Stimulated activated naive B cell treated with anti-CD40 and anti-IgM and Interleukin-4, amounts not matched to agents 10 μg/mL and 1 μg/mL and 100 μg/mL, for 72 hours (primary cell): ENCODE measurements around the gene KCNQ1.

Experiments
- ATAC-seq, 2 donors: fragments of 150-1000 bp; cut with Tn5 transposase; replicated peaks; 2 replicates each; pipeline ENCODE4 v1.10.0; 2021; ENCODE audit warnings: moderate library complexity in 1 of 2
- DNase-seq: peaks from one replicate; pipeline ENCODE4 v3.0.0; 2021
- H3K27ac Mint-ChIP-seq: one replicate; pipeline ENCODE4 v1.8.0; 2022; ENCODE audit warnings: mild to moderate bottlenecking, mixed read lengths
- H3K27me3 Mint-ChIP-seq, 2 donors: one replicate each; pipeline ENCODE4 v1.8.0; 2022; ENCODE audit warnings: mixed read lengths in 2 of 2
- H3K36me3 Mint-ChIP-seq, 2 donors: one replicate each; pipeline ENCODE4 v1.8.0; 2022; ENCODE audit warnings: mixed read lengths in 2 of 2, mild to moderate bottlenecking in 1 of 2
- H3K4me1 Mint-ChIP-seq, 2 donors: one replicate each; pipeline ENCODE4 v1.8.0; 2022; ENCODE audit warnings: mixed read lengths in 2 of 2, mild to moderate bottlenecking in 1 of 2
- H3K4me3 Mint-ChIP-seq, 2 donors: one replicate each; pipeline ENCODE4 v1.8.0; 2022; ENCODE audit warnings: mild to moderate bottlenecking in 2 of 2, mixed read lengths in 2 of 2, moderate library complexity in 1 of 2
- H3K9me3 Mint-ChIP-seq, 2 donors: one replicate each; pipeline ENCODE4 v1.8.0; 2022; ENCODE audit warnings: mixed read lengths in 2 of 2, mild to moderate bottlenecking in 1 of 2

The KCNQ1 gene

GRCh38 chr11:2425506-2425905 lies 19.3 kb upstream of the KCNQ1 start:
- Mint-ChIP-seq H3K27ac (no peak overlapping the region), H3K4me3 (no peak overlapping the region), H3K4me1 (peaks cover 1 to 4% of the 10 kb centered on the region in 2 donors), H3K9me3 (no peaks in the 10 kb centered on the region), H3K36me3 (no peaks in the 10 kb centered on the region), H3K27me3 (peaks cover 0 to 13% of the 10 kb centered on the region in 2 donors)
- ATAC-seq, result no peak
- DNase-seq, result no peak

GRCh38 chr11:2426221-2426620 lies 18.6 kb upstream of the KCNQ1 start:
- ATAC-seq (no peak), DNase-seq (no peak)
- H3K4me1 Mint-ChIP-seq, result no peaks in the 10 kb centered on the region
- H3K36me3 Mint-ChIP-seq, result no peaks in the 10 kb centered on the region
- no peak overlapping the region for H3K4me3 Mint-ChIP-seq
- H3K9me3 Mint-ChIP-seq, result no peaks in the 10 kb centered on the region
- no peak overlapping the region for H3K27ac Mint-ChIP-seq
- H3K27me3 Mint-ChIP-seq, result peaks cover 0 to 13% of the 10 kb centered on the region in 2 donors

GRCh38 chr11:2426826-2427521 lies 17.8 kb upstream of the KCNQ1 start:
- DNase-seq, result no peak
- no peaks in the 10 kb centered on the region for H3K9me3 Mint-ChIP-seq
- peaks cover 0 to 9% of the 10 kb centered on the region in 2 donors for H3K27me3 Mint-ChIP-seq
- no peaks in the 10 kb centered on the region for H3K4me1 Mint-ChIP-seq
- no peak overlapping the region for H3K4me3 Mint-ChIP-seq
- no peaks in the 10 kb centered on the region for H3K36me3 Mint-ChIP-seq
- ATAC-seq, result no peak
- H3K27ac Mint-ChIP-seq, result no peak overlapping the region

GRCh38 chr11:2427721-2428321 lies 17.0 kb upstream of the KCNQ1 start:
- ATAC-seq (peak; percentile 8 to 20), DNase-seq (no peak)
- Mint-ChIP-seq H3K4me3 (no peak overlapping the region), H3K4me1 (no peaks in the 10 kb centered on the region), H3K9me3 (no peaks in the 10 kb centered on the region), H3K27ac (no peak overlapping the region), H3K27me3 (peaks cover 0 to 9% of the 10 kb centered on the region in 2 donors), H3K36me3 (no peaks in the 10 kb centered on the region)

- H3K27ac Mint-ChIP-seq, result no peak overlapping the region
These were observed 16.4 kb upstream of the KCNQ1 start for GRCh38 chr11:2428322-2428795.

GRCh38 chr11:2431395-2431794 lies 13.4 kb upstream of the KCNQ1 start:
- Mint-ChIP-seq H3K9me3 (no peaks in the 10 kb centered on the region), H3K27me3 (no peaks in the 10 kb centered on the region), H3K4me1 (no peaks in the 10 kb centered on the region), H3K27ac (no peak overlapping the region), H3K36me3 (no peaks in the 10 kb centered on the region), H3K4me3 (no peak overlapping the region)
- no peak for ATAC-seq
- DNase-seq, result no peak

More at GRCh38 chr11:2428322-2428795, 16.4 kb upstream of the KCNQ1 start:
- ATAC-seq (peak; percentile 94 to 96), DNase-seq (peak; percentile 63)
- no peaks in the 10 kb centered on the region for H3K4me1 Mint-ChIP-seq
- no peaks in the 10 kb centered on the region for H3K36me3 Mint-ChIP-seq
- H3K27me3 Mint-ChIP-seq, result peaks cover 0 to 9% of the 10 kb centered on the region in 2 donors
- no peaks in the 10 kb centered on the region for H3K9me3 Mint-ChIP-seq
- no peak overlapping the region for H3K4me3 Mint-ChIP-seq

- Mint-ChIP-seq H3K36me3 (no peaks in the 10 kb centered on the region), H3K4me1 (no peaks in the 10 kb centered on the region), H3K27ac (no peak overlapping the region), H3K9me3 (no peaks in the 10 kb centered on the region), H3K27me3 (peaks cover 0 to 2% of the 10 kb centered on the region in 2 donors), H3K4me3 (no peak overlapping the region)
- ATAC-seq, result no peak
- DNase-seq, result no peak
These were observed 12.6 kb upstream of the KCNQ1 start for GRCh38 chr11:2432171-2432621.

GRCh38 chr11:2432628-2433071 lies 12.2 kb upstream of the KCNQ1 start:
- Mint-ChIP-seq H3K27me3 (peaks cover 0 to 5% of the 10 kb centered on the region in 2 donors), H3K27ac (no peak overlapping the region), H3K36me3 (no peaks in the 10 kb centered on the region), H3K9me3 (no peaks in the 10 kb centered on the region), H3K4me3 (no peak overlapping the region), H3K4me1 (no peaks in the 10 kb centered on the region)
- ATAC-seq, result no peak
- DNase-seq, result no peak

GRCh38 chr11:2433106-2433925 lies 11.5 kb upstream of the KCNQ1 start:
- ATAC-seq, result no peak
- Mint-ChIP-seq H3K36me3 (no peaks in the 10 kb centered on the region), H3K27me3 (peaks cover 0 to 5% of the 10 kb centered on the region in 2 donors), H3K4me1 (no peaks in the 10 kb centered on the region), H3K27ac (no peak overlapping the region), H3K4me3 (no peak overlapping the region), H3K9me3 (no peaks in the 10 kb centered on the region)
- DNase-seq, result no peak

- DNase-seq (no peak), ATAC-seq (no peak)
These were observed 10.8 kb upstream of the KCNQ1 start for GRCh38 chr11:2434008-2434407.

GRCh38 chr11:2434506-2435255 lies 10.1 kb upstream of the KCNQ1 start:
- Mint-ChIP-seq H3K9me3 (no peaks in the 10 kb centered on the region), H3K4me1 (no peaks in the 10 kb centered on the region), H3K36me3 (no peaks in the 10 kb centered on the region), H3K27me3 (peaks cover 0 to 5% of the 10 kb centered on the region in 2 donors), H3K4me3 (no peak overlapping the region), H3K27ac (no peak overlapping the region)
- DNase-seq (no peak), ATAC-seq (no peak)

More at GRCh38 chr11:2434008-2434407, 10.8 kb upstream of the KCNQ1 start:
- H3K27me3 Mint-ChIP-seq, result peaks cover 0 to 5% of the 10 kb centered on the region in 2 donors
- H3K4me1 Mint-ChIP-seq, result no peaks in the 10 kb centered on the region
- no peak overlapping the region for H3K4me3 Mint-ChIP-seq
- H3K9me3 Mint-ChIP-seq, result no peaks in the 10 kb centered on the region
- no peak overlapping the region for H3K27ac Mint-ChIP-seq
- no peaks in the 10 kb centered on the region for H3K36me3 Mint-ChIP-seq

GRCh38 chr11:2435288-2436012 lies 9.4 kb upstream of the KCNQ1 start:
- Mint-ChIP-seq H3K9me3 (peaks cover 0 to 1% of the 10 kb centered on the region in 2 donors), H3K27ac (no peak overlapping the region), H3K4me1 (no peaks in the 10 kb centered on the region), H3K27me3 (peaks cover 2 to 7% of the 10 kb centered on the region in 2 donors), H3K4me3 (no peak overlapping the region), H3K36me3 (no peaks in the 10 kb centered on the region)
- ATAC-seq (no peak), DNase-seq (no peak)

- Mint-ChIP-seq H3K36me3 (no peaks in the 10 kb centered on the region), H3K27me3 (peaks cover 5 to 13% of the 10 kb centered on the region in 2 donors), H3K4me1 (no peaks in the 10 kb centered on the region), H3K9me3 (peaks cover 0 to 1% of the 10 kb centered on the region in 2 donors), H3K27ac (no peak overlapping the region), H3K4me3 (no peak overlapping the region)
- DNase-seq (no peak), ATAC-seq (no peak)
These were observed 8.7 kb upstream of the KCNQ1 start for GRCh38 chr11:2436013-2436520.
